ENCODE measurements around the gene C2CD3. TPM values are rescaled to one million over a fixed set of nuclear protein-coding genes. Genes with fewer than 3 reads are reported as not detected.
A peak's percentile ranks its signal among the peaks of the same experiment; 100 is the strongest.

C2CD3 gene
- total and polyA plus RNA-seq, 9 of the 15 experiments (the other 6 are each of a cell fraction or from before 2014, with no cell fraction given) = 4.4 to 20.2 (median 15.4) TPM

GRCh38 chr11:73971175-73971719, 199.6 kb downstream of the C2CD3 start (continued):
- TF ChIP-seq ZNF324 (CRISPR knock-in tag; IDR thresholded peaks at IDR 0.05) (no peak), ZNF717 (CRISPR knock-in tag; IDR thresholded peaks at IDR 0.05) (no peak), FIP1L1 (IDR thresholded peaks at IDR 0.05; ENCODE audit: low read depth, low read length, poor library complexity, severe bottlenecking) (no peak), USF1 (CRISPR knock-in tag; IDR thresholded peaks at IDR 0.05) (no peak), KDM2B (CRISPR knock-in tag; IDR thresholded peaks at IDR 0.05) (no peak), E2F8 (IDR thresholded peaks at IDR 0.05; ENCODE audit: low read depth, partially characterized antibody) (peak; percentile 48), RHOXF2B (CRISPR knock-in tag; conservative IDR thresholded peaks at IDR 0.05) (no peak), GATAD2A (IDR thresholded peaks at IDR 0.05) (no peak), IRF2 (CRISPR knock-in tag; IDR thresholded peaks at IDR 0.05) (no peak), EZH2 (IDR thresholded peaks at IDR 0.05; ENCODE audit: borderline replicate concordance, low read depth, low read length) (no peak), CBX2 (IDR thresholded peaks at IDR 0.05; ENCODE audit: insufficient read depth, low read length, poor library complexity, severe bottlenecking) (no peak), GABPB2 (CRISPR knock-in tag; conservative IDR thresholded peaks at IDR 0.05) (no peak), STAT5A (IDR thresholded peaks at IDR 0.05; ENCODE audit: borderline replicate concordance, low read length) (no peak), FOXJ3 (CRISPR knock-in tag; IDR thresholded peaks at IDR 0.05) (no peak), E2F3 (CRISPR knock-in tag; IDR thresholded peaks at IDR 0.05) (no peak), ZNF398 (CRISPR knock-in tag; IDR thresholded peaks at IDR 0.05) (no peak), NFATC3 (IDR thresholded peaks at IDR 0.05) (no peak), MEIS2 (IDR thresholded peaks at IDR 0.05; ENCODE audit: partially characterized antibody) (no peak), POLR2AphosphoS5 (IDR thresholded peaks at IDR 0.05; ENCODE audit: control insufficient read depth, insufficient read depth, low read depth, low read length) (peak; percentile 37; the same call in 1 of the 2 replicates), NR0B1 (IDR thresholded peaks at IDR 0.05; ENCODE audit: partially characterized antibody) (no peak), MTA2 (IDR thresholded peaks at IDR 0.05; ENCODE audit: low read depth) (no peak), POLR2AphosphoS2 (IDR thresholded peaks at IDR 0.05; ENCODE audit: low read length) (peak; percentile 72; the same call in 1 of the 2 replicates), SMAD2 (IDR thresholded peaks at IDR 0.05; ENCODE audit: low read depth, low read length) (no peak), ARNT (IDR thresholded peaks at IDR 0.05) (no peak), SRSF9 (IDR thresholded peaks at IDR 0.05; ENCODE audit: borderline replicate concordance, low read depth, low read length) (no peak)
